Mucosa of descending colon (tissue), 3 donors: ENCODE data around the gene SETD2. TPM values are rescaled to one million over a fixed set of nuclear protein-coding genes. Genes with fewer than 3 reads are reported as not detected.

Source experiments
- ATAC-seq: fragments of 200-7000 bp; cut with Tn5 transposase; one replicate; pipeline ENCODE4 v1.9.1; 2020; ENCODE audit warnings: mild to moderate bottlenecking, moderate library complexity
- DNase-seq, 3 donors: peaks; one replicate each; pipeline ENCODE4 v3.0.0-alpha.2; 2020
- H3K36me3 ChIP-seq: fragments of 200-600 bp; one replicate; pipeline ENCODE4 v1.8.0; 2021; ENCODE audit warnings: low read depth, mild to moderate bottlenecking
- H3K4me1 ChIP-seq: fragments of 200-600 bp; one replicate; pipeline ENCODE4 v1.8.0; 2021; ENCODE audit warnings: low read depth, mild to moderate bottlenecking
- H3K4me3 ChIP-seq: fragments of 200-600 bp; one replicate; pipeline ENCODE4 v1.8.0; 2021; ENCODE audit warnings: mild to moderate bottlenecking
- H3K9me3 ChIP-seq: fragments of 200-600 bp; one replicate; pipeline ENCODE4 v1.8.0; 2021; ENCODE audit warnings: mild to moderate bottlenecking
- intact Hi-C, 2 donors: fragments of 100-400 bp; cut with DNase I in 1 of 2; cut with micrococcal nuclease in 1 of 2; formaldehyde crosslinking; loops; one replicate each; pipeline versions ENCODE4 v1.11.0 to v1.11.1; 2022; cut with DNase I, micrococcal nuclease
- total RNA-seq, 3 donors: library from RNA; stranded (reverse); fragmentation: NEBNext Ultra II Directional in 2 of 3; extraction: Animal tissue kit (Norgen Biotek cat#: 25700) in 2 of 3; gene quantifications; one replicate each; pipeline versions ENCODE4 v1.2.1 to v1.2.4, GENCODE V29; 2021 to 2023
- TF ChIP-seq, protein P1 (sequence below): fragments of 200-600 bp; IDR thresholded peaks from one replicate; pipeline ENCODE4 v1.8.0; 2022; ENCODE audit warnings: antibody characterized with exemption, mild to moderate bottlenecking
- donor health status: DM: no; HTN: no; CAD: no; lungs with moderate emphysema.
- donor health status: DM: no; HTN: no; CAD: no.
- donor health status: DM: no; HTN: yes; CAD: no.

SETD2 gene
- total RNA-seq, 3 donors from 2014 or later = 41.5 to 71.1 (median 50.4) TPM

GRCh38 chr3:47024932-47025331, 139.0 kb downstream of the SETD2 start:
- ATAC-seq (peak; percentile 20), DNase-seq (no peak)
- peaks cover 6% of the 10 kb centered on the region for H3K4me1 ChIP-seq
- no peak overlapping the region for H3K4me3 ChIP-seq
- intact Hi-C loops = no loop called here
- H3K36me3 ChIP-seq = no peaks in the 10 kb centered on the region
- H3K9me3 ChIP-seq = no peaks in the 10 kb centered on the region
- TF ChIP-seq, protein P1, sequence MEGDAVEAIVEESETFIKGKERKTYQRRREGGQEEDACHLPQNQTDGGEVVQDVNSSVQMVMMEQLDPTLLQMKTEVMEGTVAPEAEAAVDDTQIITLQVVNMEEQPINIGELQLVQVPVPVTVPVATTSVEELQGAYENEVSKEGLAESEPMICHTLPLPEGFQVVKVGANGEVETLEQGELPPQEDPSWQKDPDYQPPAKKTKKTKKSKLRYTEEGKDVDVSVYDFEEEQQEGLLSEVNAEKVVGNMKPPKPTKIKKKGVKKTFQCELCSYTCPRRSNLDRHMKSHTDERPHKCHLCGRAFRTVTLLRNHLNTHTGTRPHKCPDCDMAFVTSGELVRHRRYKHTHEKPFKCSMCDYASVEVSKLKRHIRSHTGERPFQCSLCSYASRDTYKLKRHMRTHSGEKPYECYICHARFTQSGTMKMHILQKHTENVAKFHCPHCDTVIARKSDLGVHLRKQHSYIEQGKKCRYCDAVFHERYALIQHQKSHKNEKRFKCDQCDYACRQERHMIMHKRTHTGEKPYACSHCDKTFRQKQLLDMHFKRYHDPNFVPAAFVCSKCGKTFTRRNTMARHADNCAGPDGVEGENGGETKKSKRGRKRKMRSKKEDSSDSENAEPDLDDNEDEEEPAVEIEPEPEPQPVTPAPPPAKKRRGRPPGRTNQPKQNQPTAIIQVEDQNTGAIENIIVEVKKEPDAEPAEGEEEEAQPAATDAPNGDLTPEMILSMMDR = no peak

DNA sequence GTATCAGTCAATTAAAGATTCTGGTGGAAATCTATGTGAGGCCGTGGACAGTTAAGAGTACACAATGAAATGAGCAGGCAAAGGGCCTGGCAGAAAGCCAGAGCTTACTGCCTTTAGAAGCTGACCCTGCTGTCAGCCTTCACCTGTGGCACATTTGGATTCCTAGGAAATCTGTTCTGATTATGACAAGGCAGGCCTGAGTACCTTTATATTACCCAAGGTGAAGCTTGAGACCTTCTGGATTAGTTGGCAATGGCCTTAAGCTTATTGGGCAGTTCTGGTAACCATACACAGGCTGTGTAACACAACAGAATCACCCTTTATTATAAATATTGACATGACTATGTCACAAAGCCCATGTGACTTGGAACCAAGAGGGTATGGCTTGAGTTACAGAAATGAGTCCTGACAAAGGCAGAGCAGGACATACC, 141.3 kb downstream of the SETD2 start:
- intact Hi-C loops = no loop called here
- H3K4me1 ChIP-seq = peaks cover 6% of the 10 kb centered on the region
- peak in 1 of 3 donors; percentile 81 for DNase-seq

DNA sequence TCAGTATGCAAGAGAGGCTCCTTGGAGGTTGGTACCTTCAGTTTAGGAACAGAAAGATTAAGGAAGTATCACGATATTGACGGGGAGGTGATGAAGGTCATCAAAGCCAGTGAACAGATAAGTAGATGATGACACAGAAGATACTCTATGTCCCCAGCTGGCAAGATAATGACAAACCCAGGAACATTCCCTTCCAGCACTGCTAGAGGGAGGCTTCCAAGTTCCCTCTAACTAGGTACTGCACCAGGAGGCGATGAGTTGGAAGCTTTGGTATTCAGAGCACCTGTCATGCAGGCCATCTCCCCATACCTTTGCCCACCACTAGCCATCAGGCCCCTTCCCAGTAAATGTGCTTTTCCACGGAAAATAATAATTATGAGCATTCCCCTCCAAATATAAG, 143.6 kb downstream of the SETD2 start:
- TF ChIP-seq, protein P1 = no peak
- intact Hi-C loops = no loop called here
- Histone ChIP-seq H3K9me3 (no peaks in the 10 kb centered on the region), H3K4me3 (no peak overlapping the region), H3K36me3 (no peaks in the 10 kb centered on the region), H3K4me1 (peaks cover 6% of the 10 kb centered on the region)
- ATAC-seq (no peak), DNase-seq (no peak)

More for the DNA sequence above, 141.3 kb downstream of the SETD2 start:
- no peaks in the 10 kb centered on the region for H3K36me3 ChIP-seq
- H3K9me3 ChIP-seq = no peaks in the 10 kb centered on the region
- TF ChIP-seq, protein P1 = no peak
- peak; percentile 75 for ATAC-seq
- no peak overlapping the region for H3K4me3 ChIP-seq

DNA sequence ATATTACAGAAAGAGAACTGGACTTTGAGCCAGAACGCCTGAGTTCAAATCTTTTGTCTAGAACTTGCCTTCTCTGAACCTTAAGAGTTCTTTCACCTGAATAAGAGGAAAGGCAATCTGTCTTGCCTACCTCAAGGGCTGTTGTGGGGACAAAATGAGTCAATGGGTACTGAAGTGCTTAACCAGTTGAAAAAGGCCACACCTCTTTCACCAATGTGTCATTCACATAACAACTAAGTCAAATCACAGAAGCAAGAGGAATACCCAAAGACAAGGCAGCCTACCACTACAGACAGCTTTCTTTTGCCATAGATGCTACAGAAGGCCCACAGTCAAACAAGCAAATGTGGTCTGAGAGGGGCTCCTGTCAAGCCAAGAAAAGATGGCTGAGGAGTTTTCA, 144.7 kb downstream of the SETD2 start:
- TF ChIP-seq, protein P1 = no peak
- no peak for DNase-seq
- intact Hi-C loops = no loop called here
- no peak overlapping the region for H3K4me3 ChIP-seq
- no peak for ATAC-seq
- H3K4me1 ChIP-seq = peaks cover 6% of the 10 kb centered on the region
- H3K36me3 ChIP-seq = no peaks in the 10 kb centered on the region
- H3K9me3 ChIP-seq = no peaks in the 10 kb centered on the region

GRCh38 chr3:47018269-47018611, 145.7 kb downstream of the SETD2 start:
- ATAC-seq (no peak), DNase-seq (no peak)
- no peaks in the 10 kb centered on the region for H3K36me3 ChIP-seq
- no peak overlapping the region for H3K4me3 ChIP-seq
- H3K4me1 ChIP-seq = peaks cover 6% of the 10 kb centered on the region
- H3K9me3 ChIP-seq = no peaks in the 10 kb centered on the region
- TF ChIP-seq, protein P1 = no peak
- intact Hi-C loops = no loop called here
